Caco-2 (cell line): Measurements from ENCODE around the gene FAM227A. TPM values are rescaled to one million over a fixed set of nuclear protein-coding genes. Genes with fewer than 3 reads are reported as not detected.

Experiments
- BruUV-seq: library from RNA; stranded (reverse); fragments of 400-500 nt; replicated peaks from 2 replicates; lab custom pipeline; 2021; lab: Mats Ljungman, UMichigan
- CTCF ChIA-PET: fragments of 300-600 bp; sonication (Branson Sonifier 250); formaldehyde crosslinking; loops from one replicate; lab custom pipeline; 2022; ENCODE audit warnings: antibody characterized with exemption; lab: Charles Lee
- POLR2A ChIA-PET: fragments of 300-600 bp; sonication (Branson Sonifier 250); formaldehyde crosslinking; loops from one replicate; lab custom pipeline; 2022; ENCODE audit warnings: antibody characterized with exemption; lab: Charles Lee
- DNase-seq, 2 experiments: peaks; one replicate each; pipeline versions ENCODE4 v3.0.0 to v3.0.0-alpha.2; 2020 to 2022
- H3K27me3 ChIP-seq: replicated peaks from 2 replicates; pipeline ENCODE4 v1.6.0; 2011; ENCODE audit warnings: low read length; ENCODE audit not compliant: control insufficient read depth, insufficient read depth
- H3K36me3 ChIP-seq: 2 replicates; pipeline ENCODE4 v1.5.1; 2011; ENCODE audit warnings: low read length; ENCODE audit not compliant: control insufficient read depth, insufficient read depth
- H3K4me1 ChIP-seq: fragments of 250-450 bp; sonication (Bioruptor Pico); 2 replicates; pipeline ENCODE4 v1.5.1; 2020; ENCODE audit warnings: mild to moderate bottlenecking
- H3K4me3 ChIP-seq: 2 replicates; pipeline ENCODE4 v1.5.1; 2011; ENCODE audit warnings: low read depth, mild to moderate bottlenecking, control low read depth, low read length
- H3K9me3 ChIP-seq: fragments of 250-450 bp; sonication (Bioruptor Pico); 2 replicates; pipeline ENCODE4 v1.5.1; 2020; ENCODE audit warnings: mild to moderate bottlenecking, moderate library complexity
- H3K27ac Mint-ChIP-seq: one replicate; pipeline ENCODE4 v1.8.0; 2022; ENCODE audit warnings: mixed read lengths; ENCODE audit not compliant: unreplicated experiment
- H3K27me3 Mint-ChIP-seq: one replicate; pipeline ENCODE4 v1.8.0; 2022; ENCODE audit warnings: mixed read lengths; ENCODE audit not compliant: insufficient read depth, unreplicated experiment
- H3K36me3 Mint-ChIP-seq: one replicate; pipeline ENCODE4 v1.8.0; 2022; ENCODE audit warnings: mild to moderate bottlenecking, mixed read lengths; ENCODE audit not compliant: insufficient read depth, unreplicated experiment
- H3K4me1 Mint-ChIP-seq: one replicate; pipeline ENCODE4 v1.8.0; 2022; ENCODE audit warnings: low read depth, mixed read lengths; ENCODE audit not compliant: unreplicated experiment
- H3K4me3 Mint-ChIP-seq: one replicate; pipeline ENCODE4 v1.8.0; 2022; ENCODE audit warnings: mild to moderate bottlenecking, moderate library complexity, mixed read lengths; ENCODE audit not compliant: unreplicated experiment
- H3K9me3 Mint-ChIP-seq: one replicate; pipeline ENCODE4 v1.8.0; 2022; ENCODE audit warnings: mixed read lengths; ENCODE audit not compliant: unreplicated experiment
- intact Hi-C: fragments of 100-400 bp; cut with micrococcal nuclease; formaldehyde crosslinking; loops from one replicate; pipeline ENCODE4 v1.10.0; 2022; ENCODE audit not compliant: unreplicated experiment
- total RNA-seq: library from RNA; stranded (reverse); gene quantifications from 2 replicates; pipeline ENCODE4 v1.2.3, GENCODE V29; 2022
- TF ChIP-seq, protein P1 (sequence below), 2 experiments: fragments of 200-600 bp in 1 of 2; IDR thresholded peaks; 1 replicate in 1 of 2; 2 replicates in 1 of 2; pipeline versions ENCODE4 v1.5.1 to v1.8.0; 2011 to 2022; ENCODE audit warnings: antibody characterized with exemption in 1 of 2, control low read depth in 1 of 2, inconsistent platforms in 1 of 2, low read depth in 1 of 2, low read length in 1 of 2, mild to moderate bottlenecking in 1 of 2, moderate library complexity in 1 of 2; ENCODE audit not compliant: insufficient read depth in 1 of 2, severe bottlenecking in 1 of 2, unreplicated experiment in 1 of 2

The FAM227A gene
- total RNA-seq, 1 experiment from 2014 or later: 0.73 TPM

DNA sequence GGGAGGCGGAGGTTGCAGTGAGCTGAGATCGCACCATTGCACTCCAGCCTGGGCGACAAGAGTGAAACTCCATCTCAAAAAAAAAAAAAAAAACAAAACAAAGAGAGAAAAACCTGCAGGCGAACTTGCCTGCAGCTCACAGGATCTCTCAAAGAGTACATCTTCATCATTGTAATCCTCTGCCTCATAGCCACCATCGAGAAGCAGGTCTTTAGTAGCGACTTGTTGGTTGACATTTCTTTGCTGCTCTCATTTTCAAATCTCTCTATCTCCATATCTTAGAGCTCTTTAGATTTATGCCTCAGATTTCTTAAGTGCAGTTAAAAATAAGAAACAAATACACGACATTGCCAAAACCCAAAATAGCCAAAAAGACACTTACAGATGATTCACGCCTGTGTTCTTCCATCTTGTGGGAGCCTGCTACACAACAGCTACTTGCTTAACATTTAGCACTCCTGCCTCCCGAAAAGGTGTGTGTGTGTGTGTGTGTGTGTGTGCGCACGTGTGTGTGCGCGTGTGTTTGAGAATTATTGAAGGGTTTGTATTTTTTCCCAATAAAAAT lies 14.6 kb downstream of the FAM227A start:
- no peaks in the 10 kb centered on the region for H3K27me3 ChIP-seq
- no peak overlapping the region for H3K4me3 ChIP-seq
- no peaks in the 10 kb centered on the region for H3K36me3 ChIP-seq
- TF ChIP-seq, protein P1, sequence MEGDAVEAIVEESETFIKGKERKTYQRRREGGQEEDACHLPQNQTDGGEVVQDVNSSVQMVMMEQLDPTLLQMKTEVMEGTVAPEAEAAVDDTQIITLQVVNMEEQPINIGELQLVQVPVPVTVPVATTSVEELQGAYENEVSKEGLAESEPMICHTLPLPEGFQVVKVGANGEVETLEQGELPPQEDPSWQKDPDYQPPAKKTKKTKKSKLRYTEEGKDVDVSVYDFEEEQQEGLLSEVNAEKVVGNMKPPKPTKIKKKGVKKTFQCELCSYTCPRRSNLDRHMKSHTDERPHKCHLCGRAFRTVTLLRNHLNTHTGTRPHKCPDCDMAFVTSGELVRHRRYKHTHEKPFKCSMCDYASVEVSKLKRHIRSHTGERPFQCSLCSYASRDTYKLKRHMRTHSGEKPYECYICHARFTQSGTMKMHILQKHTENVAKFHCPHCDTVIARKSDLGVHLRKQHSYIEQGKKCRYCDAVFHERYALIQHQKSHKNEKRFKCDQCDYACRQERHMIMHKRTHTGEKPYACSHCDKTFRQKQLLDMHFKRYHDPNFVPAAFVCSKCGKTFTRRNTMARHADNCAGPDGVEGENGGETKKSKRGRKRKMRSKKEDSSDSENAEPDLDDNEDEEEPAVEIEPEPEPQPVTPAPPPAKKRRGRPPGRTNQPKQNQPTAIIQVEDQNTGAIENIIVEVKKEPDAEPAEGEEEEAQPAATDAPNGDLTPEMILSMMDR (IDR thresholded peaks at IDR 0.05; ENCODE audit: insufficient read depth in 1 of 2, low read depth in 1 of 2, low read length in 1 of 2, severe bottlenecking in 1 of 2, unreplicated experiment in 1 of 2): no peak
- no peaks in the 10 kb centered on the region for H3K27me3 Mint-ChIP-seq
- POLR2A ChIA-PET: interaction anchor here (0.6 kb wide), 1 partner anchor 96 kb away, joined by 3 read pairs; no protein-coding TSS in a partner anchor
- H3K9me3 Mint-ChIP-seq: no peaks in the 10 kb centered on the region
- H3K36me3 Mint-ChIP-seq: no peaks in the 10 kb centered on the region
- no peaks in the 10 kb centered on the region for H3K9me3 ChIP-seq
- no peak overlapping the region for H3K27ac Mint-ChIP-seq
- no TSS peak for BruUV-seq
- H3K4me1 Mint-ChIP-seq: no peaks in the 10 kb centered on the region
- no peak overlapping the region for H3K4me3 Mint-ChIP-seq
- DNase-seq: no peak
- intact Hi-C loops: no loop called here
- no peaks in the 10 kb centered on the region for H3K4me1 ChIP-seq
- CTCF ChIA-PET: no interaction called here

DNA sequence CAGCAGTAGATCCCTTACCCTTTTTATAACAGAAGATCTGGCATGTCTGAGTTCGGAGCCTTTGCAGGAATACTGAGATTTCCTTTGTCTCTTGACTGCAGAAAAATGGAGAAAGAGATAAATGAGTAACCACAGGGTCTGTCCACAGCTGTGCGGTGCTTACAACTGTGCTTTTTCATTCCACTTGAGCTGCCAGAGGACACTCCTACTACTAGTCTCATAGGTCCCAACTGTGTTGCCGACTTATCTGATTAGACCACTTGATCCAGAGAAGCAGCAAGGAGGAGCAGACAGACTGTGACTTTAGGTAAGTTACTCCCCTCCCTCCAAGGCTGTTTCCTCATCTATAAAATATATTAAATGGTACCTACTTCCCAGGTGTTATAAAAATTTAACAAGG lies 17.5 kb downstream of the FAM227A start:
- TF ChIP-seq, protein P1 (IDR thresholded peaks at IDR 0.05; ENCODE audit: insufficient read depth in 1 of 2, low read depth in 1 of 2, low read length in 1 of 2, severe bottlenecking in 1 of 2, unreplicated experiment in 1 of 2): no peak
- no peak for DNase-seq
- POLR2A ChIA-PET: no interaction called here

DNA sequence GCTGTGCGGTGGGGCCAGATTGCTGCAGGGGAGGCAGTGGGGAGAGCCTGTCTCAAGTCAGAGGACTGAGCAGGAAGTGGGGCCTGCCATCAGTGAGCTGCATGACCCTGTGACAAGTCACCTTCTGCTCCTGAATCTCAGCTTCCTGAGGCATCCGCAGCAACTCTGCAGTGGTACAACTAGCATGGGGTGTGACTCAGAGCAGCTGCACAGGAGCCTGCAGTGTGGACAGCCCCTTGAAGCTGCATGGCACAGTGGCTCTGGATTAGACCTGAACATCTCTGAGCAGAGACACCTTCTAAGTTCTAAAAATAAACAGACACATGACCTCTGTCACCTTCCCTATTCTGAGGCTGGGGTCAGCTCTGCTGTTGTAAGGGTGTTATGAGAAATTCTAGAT lies 18.0 kb downstream of the FAM227A start:
- Histone ChIP-seq H3K9me3 (no peaks in the 10 kb centered on the region), H3K4me1 (no peaks in the 10 kb centered on the region), H3K27me3 (no peaks in the 10 kb centered on the region), H3K4me3 (no peak overlapping the region), H3K36me3 (no peaks in the 10 kb centered on the region)
- Mint-ChIP-seq H3K4me3 (no peak overlapping the region), H3K9me3 (no peaks in the 10 kb centered on the region), H3K4me1 (no peaks in the 10 kb centered on the region), H3K27me3 (no peaks in the 10 kb centered on the region), H3K36me3 (no peaks in the 10 kb centered on the region), H3K27ac (no peak overlapping the region)
- no TSS peak for BruUV-seq
- no peak for DNase-seq
- TF ChIP-seq, protein P1 (IDR thresholded peaks at IDR 0.05; ENCODE audit: insufficient read depth in 1 of 2, low read depth in 1 of 2, low read length in 1 of 2, severe bottlenecking in 1 of 2, unreplicated experiment in 1 of 2): no peak
- intact Hi-C loops: no loop called here
- CTCF ChIA-PET: no interaction called here
- POLR2A ChIA-PET: no interaction called here

More for the DNA sequence above, 17.5 kb downstream of the FAM227A start:
- no peaks in the 10 kb centered on the region for H3K27me3 ChIP-seq
- H3K36me3 ChIP-seq: no peaks in the 10 kb centered on the region
- H3K27ac Mint-ChIP-seq: no peak overlapping the region
- no peaks in the 10 kb centered on the region for H3K4me1 ChIP-seq
- H3K4me3 ChIP-seq: no peak overlapping the region
- no TSS peak for BruUV-seq
- no peak overlapping the region for H3K4me3 Mint-ChIP-seq
- intact Hi-C loops: no loop called here
- CTCF ChIA-PET: no interaction called here
- no peaks in the 10 kb centered on the region for H3K9me3 Mint-ChIP-seq
- no peaks in the 10 kb centered on the region for H3K27me3 Mint-ChIP-seq
- no peaks in the 10 kb centered on the region for H3K36me3 Mint-ChIP-seq
- H3K4me1 Mint-ChIP-seq: no peaks in the 10 kb centered on the region
- H3K9me3 ChIP-seq: no peaks in the 10 kb centered on the region
